ENCODE results near the gene HDDC2.

Gene HDDC2

GRCh38 chr6:125301435-125302391 is at the start of gene HDDC2:
Gene HDDC2, minus strand, starts transcription at chr6:125301967. Its CDS starts 35 bp downstream, at chr6:125301932.
- peak; percentile 7 for DNase-seq

GRCh38 chr6:125346926-125347563 is 45.3 kb upstream of the HDDC2 start:
- no peak for DNase-seq

GRCh38 chr6:125346201-125346925 is 44.6 kb upstream of the HDDC2 start:
- DNase-seq: no peak

GRCh38 chr6:125341460-125341859 is 39.7 kb upstream of the HDDC2 start:
- DNase-seq: no peak

GRCh38 chr6:125340991-125341390 is 39.2 kb upstream of the HDDC2 start:
- DNase-seq: peak; percentile 62

- DNase-seq: no peak
These were observed 38.5 kb upstream of the HDDC2 start for GRCh38 chr6:125340175-125340835.

- peak; percentile 7 for DNase-seq
These were observed 37.9 kb upstream of the HDDC2 start for GRCh38 chr6:125339653-125340052.

- no peak for DNase-seq
These were observed 36.6 kb upstream of the HDDC2 start for GRCh38 chr6:125338381-125338780.

- DNase-seq: no peak
These were observed 35.9 kb upstream of the HDDC2 start for GRCh38 chr6:125337706-125338105.

GRCh38 chr6:125332664-125333063 is 30.9 kb upstream of the HDDC2 start:
- no peak for DNase-seq

GRCh38 chr6:125325586-125325985 is 23.8 kb upstream of the HDDC2 start:
- no peak for DNase-seq

GRCh38 chr6:125323376-125323775 is 21.6 kb upstream of the HDDC2 start:
- DNase-seq: no peak

GRCh38 chr6:125316621-125317020 is 14.9 kb upstream of the HDDC2 start:
- no peak for DNase-seq

GRCh38 chr6:125315548-125315947 is 13.8 kb upstream of the HDDC2 start:
- no peak for DNase-seq

GRCh38 chr6:125314009-125314581 is 12.3 kb upstream of the HDDC2 start:
- DNase-seq: peak; percentile 25

GRCh38 chr6:125312950-125313349 is 11.2 kb upstream of the HDDC2 start:
- no peak for DNase-seq

- DNase-seq: no peak
These were observed 10.7 kb upstream of the HDDC2 start for GRCh38 chr6:125312478-125312877.

- DNase-seq: peak; percentile 26
These were observed 9.4 kb upstream of the HDDC2 start for GRCh38 chr6:125310994-125311649.

GRCh38 chr6:125307964-125308615 is 6.3 kb upstream of the HDDC2 start:
- no peak for DNase-seq

GRCh38 chr6:125307150-125307838 is 5.5 kb upstream of the HDDC2 start:
- DNase-seq: no peak

- no peak for DNase-seq
These were observed 5.0 kb upstream of the HDDC2 start for GRCh38 chr6:125306756-125307149.

All from NCI-H446 treated with DMSO at 0.1 percent for 48 hours (cell line).